Breast epithelium (tissue), 3 donors: ENCODE measurements around the gene ITIH5.

Experiments used
- CTCF ChIP-seq, 3 donors: fragments of 450-650 bp; IDR thresholded peaks; one replicate each; pipeline ENCODE4 v1.5.1; 2016 to 2017; ENCODE audit warnings: antibody characterized with exemption in 3 of 3, mild to moderate bottlenecking in 3 of 3, moderate library complexity in 3 of 3
- POLR2A ChIP-seq: fragments of 450-650 bp; IDR thresholded peaks from one replicate; pipeline ENCODE4 v1.6.1; 2016; ENCODE audit warnings: antibody characterized with exemption, mild to moderate bottlenecking, moderate library complexity

GRCh38 chr10:7592627-7593026, 74.1 kb downstream of the ITIH5 start:
- TF ChIP-seq CTCF (IDR thresholded peaks at IDR 0.05) (no peak), POLR2A (no peak)
